Esophagus squamous epithelium (tissue), 4 donors: ENCODE measurements around the gene TSKU.

Source experiments
- POLR2A ChIP-seq, 4 donors: fragments of 450-650 bp; IDR thresholded peaks; one replicate each; pipeline ENCODE4 v1.6.1; 2017; ENCODE audit warnings: antibody characterized with exemption in 4 of 4, mild to moderate bottlenecking in 4 of 4, moderate library complexity in 3 of 4
- TF ChIP-seq, protein P1 (sequence below), 6 experiments: fragments of 450-650 bp in 4 of 6; fragments of 200-600 bp in 2 of 6; sonication (generic) in 2 of 6; IDR thresholded peaks; one replicate each; pipeline ENCODE4 v1.5.1; 2016 to 2019; ENCODE audit warnings: antibody characterized with exemption in 6 of 6, mild to moderate bottlenecking in 4 of 6, moderate library complexity in 4 of 6

DNA sequence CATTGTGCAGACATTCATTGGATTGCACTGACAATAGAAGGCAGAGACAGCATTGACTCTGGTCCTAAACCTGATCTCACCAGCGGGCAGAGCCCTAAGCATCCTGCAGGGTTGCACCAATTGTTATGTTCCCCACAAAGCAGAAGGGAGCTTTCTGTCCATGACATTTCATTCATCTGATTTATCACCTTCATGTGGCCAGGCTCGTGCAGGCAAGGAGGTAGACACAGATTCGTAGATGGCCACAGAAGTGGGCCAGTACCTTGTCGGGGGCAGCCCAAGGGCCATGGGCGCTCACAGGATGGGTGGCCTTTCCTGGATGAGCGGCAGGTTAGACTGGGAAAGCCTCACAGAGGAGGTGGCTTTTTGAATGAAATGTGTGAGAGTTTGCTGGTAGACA, 2.9 kb downstream of the TSKU start:
- TF ChIP-seq, protein P1, sequence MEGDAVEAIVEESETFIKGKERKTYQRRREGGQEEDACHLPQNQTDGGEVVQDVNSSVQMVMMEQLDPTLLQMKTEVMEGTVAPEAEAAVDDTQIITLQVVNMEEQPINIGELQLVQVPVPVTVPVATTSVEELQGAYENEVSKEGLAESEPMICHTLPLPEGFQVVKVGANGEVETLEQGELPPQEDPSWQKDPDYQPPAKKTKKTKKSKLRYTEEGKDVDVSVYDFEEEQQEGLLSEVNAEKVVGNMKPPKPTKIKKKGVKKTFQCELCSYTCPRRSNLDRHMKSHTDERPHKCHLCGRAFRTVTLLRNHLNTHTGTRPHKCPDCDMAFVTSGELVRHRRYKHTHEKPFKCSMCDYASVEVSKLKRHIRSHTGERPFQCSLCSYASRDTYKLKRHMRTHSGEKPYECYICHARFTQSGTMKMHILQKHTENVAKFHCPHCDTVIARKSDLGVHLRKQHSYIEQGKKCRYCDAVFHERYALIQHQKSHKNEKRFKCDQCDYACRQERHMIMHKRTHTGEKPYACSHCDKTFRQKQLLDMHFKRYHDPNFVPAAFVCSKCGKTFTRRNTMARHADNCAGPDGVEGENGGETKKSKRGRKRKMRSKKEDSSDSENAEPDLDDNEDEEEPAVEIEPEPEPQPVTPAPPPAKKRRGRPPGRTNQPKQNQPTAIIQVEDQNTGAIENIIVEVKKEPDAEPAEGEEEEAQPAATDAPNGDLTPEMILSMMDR (IDR thresholded peaks at IDR 0.05): no peak
- no peak for TF ChIP-seq POLR2A (IDR thresholded peaks at IDR 0.05)
